H1 (cell line): ENCODE data around the gene VIPR1.

Source experiments
- EP300 ChIP-seq, 2 experiments: IDR thresholded peaks; 1 replicate in 1 of 2; 2 replicates in 1 of 2; pipeline ENCODE4 v1.6.1; 2011 to 2012; ENCODE audit warnings: low read depth in 2 of 2, low read length in 2 of 2, mild to moderate bottlenecking in 2 of 2, borderline replicate concordance in 1 of 2, inconsistent platforms in 1 of 2, moderate library complexity in 1 of 2
- EZH2 ChIP-seq: fragments of 200-600 bp; sonication (generic); IDR thresholded peaks from 2 replicates; pipeline ENCODE4 v1.7.1; 2012; ENCODE audit warnings: low read depth, mild to moderate bottlenecking, moderate library complexity, low read length, inconsistent platforms; ENCODE audit not compliant: severe bottlenecking
- TF ChIP-seq, protein P1 (sequence below), 3 experiments: IDR thresholded peaks; 1 replicate in 2 of 3; 2 replicates in 1 of 3; pipeline versions ENCODE4 v1.5.1 to v1.6.1; 2011; ENCODE audit warnings: low read length in 3 of 3, mild to moderate bottlenecking in 3 of 3, inconsistent platforms in 2 of 3, low read depth in 1 of 3, moderate library complexity in 1 of 3; ENCODE audit not compliant: insufficient read depth in 1 of 3; ENCODE audit errors: control extremely low read depth in 1 of 3

DNA sequence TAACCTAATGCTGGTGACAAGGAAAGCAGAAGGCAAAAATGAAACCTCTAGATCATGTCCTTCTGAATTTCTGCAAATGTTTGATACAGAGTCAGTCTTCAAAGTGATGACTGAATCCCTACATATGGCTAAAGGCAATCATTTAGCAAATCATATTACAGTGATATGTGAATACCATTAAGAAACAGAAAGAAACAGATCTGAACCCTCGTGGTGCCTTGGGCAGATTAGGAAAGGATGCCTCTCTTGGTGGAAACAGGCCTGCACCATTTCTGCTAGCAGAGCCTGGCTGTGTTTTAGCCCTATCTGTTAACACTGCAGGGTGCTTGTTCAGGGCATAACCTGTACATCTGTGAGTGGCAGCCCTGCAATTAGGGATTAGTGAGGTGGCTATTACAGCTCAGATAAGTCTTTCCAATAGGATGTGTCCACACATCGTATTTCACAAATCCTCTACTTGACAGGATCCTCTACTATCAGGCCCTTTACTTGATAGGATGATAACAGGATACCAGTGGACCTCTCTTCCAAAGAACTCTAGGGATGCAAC is 67.2 kb downstream of the VIPR1 start:
- TF ChIP-seq, protein P1, sequence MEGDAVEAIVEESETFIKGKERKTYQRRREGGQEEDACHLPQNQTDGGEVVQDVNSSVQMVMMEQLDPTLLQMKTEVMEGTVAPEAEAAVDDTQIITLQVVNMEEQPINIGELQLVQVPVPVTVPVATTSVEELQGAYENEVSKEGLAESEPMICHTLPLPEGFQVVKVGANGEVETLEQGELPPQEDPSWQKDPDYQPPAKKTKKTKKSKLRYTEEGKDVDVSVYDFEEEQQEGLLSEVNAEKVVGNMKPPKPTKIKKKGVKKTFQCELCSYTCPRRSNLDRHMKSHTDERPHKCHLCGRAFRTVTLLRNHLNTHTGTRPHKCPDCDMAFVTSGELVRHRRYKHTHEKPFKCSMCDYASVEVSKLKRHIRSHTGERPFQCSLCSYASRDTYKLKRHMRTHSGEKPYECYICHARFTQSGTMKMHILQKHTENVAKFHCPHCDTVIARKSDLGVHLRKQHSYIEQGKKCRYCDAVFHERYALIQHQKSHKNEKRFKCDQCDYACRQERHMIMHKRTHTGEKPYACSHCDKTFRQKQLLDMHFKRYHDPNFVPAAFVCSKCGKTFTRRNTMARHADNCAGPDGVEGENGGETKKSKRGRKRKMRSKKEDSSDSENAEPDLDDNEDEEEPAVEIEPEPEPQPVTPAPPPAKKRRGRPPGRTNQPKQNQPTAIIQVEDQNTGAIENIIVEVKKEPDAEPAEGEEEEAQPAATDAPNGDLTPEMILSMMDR (IDR thresholded peaks at IDR 0.05; ENCODE audit: control extremely low read depth in 1 of 3, insufficient read depth in 1 of 3, low read depth in 1 of 3, low read length in 3 of 3) = no peak
- TF ChIP-seq EP300 (IDR thresholded peaks at IDR 0.05; ENCODE audit: borderline replicate concordance in 1 of 2, low read depth in 2 of 2, low read length in 2 of 2) (no peak), EZH2 (no peak)
